MV-4-11 (cell line): ENCODE measurements around the gene PABPC1L.

Experiments used
- DNase-seq: peaks from one replicate; lab custom pipeline; 2025; lab: John Stamatoyannopoulos, UW

Gene PABPC1L

DNA sequence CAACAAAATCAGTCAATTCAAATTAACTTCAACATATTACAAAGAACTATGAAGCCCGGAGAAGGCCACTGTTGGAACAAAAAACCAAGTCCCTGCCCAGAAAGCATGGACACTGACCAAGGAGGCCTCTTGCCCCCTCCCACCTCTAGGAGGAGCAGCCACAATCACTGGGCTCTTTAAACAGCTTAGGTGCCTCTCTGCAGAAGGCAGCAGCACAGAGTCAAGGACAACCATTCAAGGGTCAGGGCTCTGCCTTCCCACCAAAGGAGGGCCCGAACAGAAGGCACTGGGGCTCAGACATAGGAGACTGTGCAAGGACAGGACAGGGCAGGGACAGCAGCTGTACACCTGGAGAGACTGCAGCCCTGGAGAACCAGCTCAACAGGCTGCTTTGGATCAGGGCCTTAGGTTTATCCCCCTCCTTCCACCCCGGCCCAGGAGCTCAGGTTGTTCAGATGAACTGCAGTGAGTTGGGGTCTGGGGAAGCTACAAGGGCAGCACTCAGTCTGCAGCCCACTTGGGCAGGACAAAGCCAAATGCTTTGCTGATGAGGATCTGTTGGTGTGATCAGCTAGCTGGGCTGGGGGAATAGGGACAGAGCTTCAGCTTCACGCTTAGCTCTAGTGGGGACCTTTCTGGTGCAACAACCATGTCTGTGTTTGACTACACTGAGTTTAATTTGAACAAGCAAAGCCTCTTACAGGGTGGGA, 32.6 kb downstream of the PABPC1L start:
- DNase-seq = no peak

DNA sequence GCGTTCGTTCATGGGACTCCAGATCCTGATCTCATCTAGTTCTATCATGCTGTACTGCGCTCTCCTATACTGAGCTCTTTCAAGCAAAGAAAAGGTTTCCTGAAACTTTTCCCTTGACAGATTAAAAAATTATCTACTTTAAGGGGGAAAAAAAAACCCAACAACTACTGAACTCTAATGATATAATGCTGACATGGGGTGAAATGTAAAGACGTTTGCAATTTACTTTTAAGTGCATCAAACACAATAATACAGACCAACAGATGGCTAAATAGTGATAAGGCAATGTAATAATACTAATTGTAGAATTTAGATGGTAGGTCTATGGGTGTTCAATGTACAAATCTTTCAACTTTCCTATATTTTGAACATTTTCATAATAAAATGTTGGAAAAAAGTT, 34.0 kb downstream of the PABPC1L start:
- no peak for DNase-seq

DNA sequence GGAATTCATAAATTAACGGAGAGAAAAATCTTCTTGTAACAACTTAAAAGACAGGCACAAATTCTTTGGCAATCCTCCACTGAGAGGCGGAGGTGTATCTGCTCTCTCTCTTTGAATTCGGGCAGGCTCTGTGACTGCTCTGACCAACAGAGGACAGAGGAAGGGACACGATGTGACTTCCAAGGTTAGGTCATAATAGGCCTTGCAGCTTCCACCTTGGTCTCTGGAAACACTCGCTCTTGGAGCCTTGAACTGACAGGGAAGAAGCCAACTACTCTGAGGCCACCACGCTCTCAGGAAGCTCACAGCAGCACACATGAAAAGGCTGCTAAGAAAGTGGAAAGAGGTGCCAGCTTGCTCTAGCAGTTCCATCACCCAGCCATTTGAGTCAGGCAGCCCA, 35.4 kb downstream of the PABPC1L start:
- DNase-seq = no peak

DNA sequence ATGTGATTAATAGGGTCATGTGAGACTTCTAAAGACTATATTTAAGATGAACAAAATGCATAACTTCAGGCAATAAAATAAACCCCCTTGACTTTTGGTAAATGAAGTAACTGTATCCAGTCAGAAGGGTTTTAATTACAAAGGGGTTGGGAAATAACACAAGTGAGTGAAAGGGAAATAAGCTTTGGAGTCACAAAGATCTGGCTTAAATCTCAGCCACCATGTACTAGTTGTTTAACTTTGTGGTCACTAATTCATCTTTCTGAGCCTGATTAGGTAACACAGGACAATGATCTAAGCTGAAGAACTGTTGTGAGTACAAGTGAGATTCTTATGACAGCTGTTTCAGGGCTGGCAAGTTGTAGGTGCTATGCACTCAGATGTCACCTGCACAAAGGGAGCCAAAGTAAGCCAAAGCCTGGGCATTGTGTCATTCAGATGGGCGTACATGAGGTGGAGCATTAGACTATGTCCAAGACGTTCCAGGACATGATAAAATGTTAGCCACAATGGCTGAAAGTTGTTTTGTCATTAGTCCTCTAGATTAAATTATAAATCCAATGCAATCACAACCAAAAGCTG, 36.5 kb downstream of the PABPC1L start:
- DNase-seq = peak; percentile 22

DNA sequence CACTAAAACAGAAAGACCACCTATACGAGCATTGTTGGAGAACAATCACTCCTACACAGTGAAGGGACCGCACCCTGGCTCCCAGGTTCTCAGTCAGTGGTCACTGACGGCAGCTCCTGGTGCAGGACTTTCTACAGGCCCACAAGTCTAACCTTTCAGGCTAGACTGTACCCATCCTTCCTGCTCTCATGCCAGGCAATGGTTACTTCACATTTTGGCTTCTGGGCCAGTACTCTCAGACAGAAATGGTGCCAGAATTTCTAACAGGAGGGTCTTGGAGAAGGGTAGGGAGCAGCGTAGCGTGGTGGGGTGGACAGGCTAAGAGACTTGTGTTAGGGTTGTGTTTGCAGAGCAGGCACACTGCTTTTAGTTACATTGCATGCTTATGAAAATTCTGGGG, 38.2 kb downstream of the PABPC1L start:
- DNase-seq = no peak

DNA sequence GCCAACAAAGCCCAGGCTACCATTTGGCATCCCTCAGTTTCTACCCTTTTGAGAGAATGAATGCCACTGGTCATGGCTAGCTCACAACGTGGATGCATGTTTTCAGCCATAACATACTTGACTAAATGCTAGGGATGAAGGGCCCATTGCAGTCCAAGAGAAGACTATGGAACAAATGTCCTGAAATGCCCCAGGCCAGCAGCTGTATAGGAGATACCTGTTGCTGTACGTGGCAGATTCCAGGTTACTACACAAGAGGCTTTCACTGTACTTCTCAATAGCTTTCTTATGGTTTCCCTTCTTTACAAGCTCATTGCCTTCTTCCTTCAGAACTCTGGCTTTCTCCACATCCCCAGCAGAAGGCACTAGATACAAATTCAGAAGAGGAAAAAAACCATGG, 38.7 kb downstream of the PABPC1L start:
- no peak for DNase-seq

DNA sequence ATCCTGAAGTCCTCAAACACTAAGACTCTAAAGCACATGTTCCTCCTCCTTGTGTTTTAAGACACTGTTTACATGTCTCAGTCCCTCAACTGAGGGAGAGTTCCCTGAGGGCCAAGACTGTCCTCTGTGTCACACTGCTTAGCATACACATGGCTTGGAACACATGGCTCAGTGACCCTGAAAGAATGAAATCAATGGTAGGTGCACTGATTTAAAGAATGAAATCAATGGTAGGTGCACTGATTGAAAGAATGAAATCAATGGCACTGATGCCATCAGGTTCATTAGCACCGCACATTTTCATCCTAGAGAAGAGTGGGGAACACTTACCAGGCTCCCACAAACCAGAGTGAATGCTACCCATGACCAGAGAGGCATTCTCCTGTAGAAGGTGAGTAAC, 40.5 kb downstream of the PABPC1L start:
- no peak for DNase-seq

DNA sequence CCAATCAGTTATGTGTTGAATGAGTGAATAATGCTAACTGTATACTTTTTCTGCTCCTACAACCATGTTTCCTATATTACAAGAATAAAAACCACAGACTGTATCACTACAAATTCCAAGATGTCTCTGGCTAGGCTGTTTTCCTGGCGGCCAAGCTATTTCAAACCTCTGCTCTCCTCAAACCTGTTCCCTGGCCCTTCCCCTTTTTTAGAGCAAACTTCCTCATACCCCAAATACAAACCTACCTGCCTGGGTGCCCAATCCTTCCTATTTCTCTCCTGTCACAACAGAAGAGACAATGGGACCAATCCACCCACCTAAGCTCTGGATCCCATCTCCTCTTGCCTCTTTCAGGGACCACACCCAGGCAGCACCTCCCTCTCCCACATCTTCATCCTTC, 42.9 kb downstream of the PABPC1L start:
- no peak for DNase-seq

DNA sequence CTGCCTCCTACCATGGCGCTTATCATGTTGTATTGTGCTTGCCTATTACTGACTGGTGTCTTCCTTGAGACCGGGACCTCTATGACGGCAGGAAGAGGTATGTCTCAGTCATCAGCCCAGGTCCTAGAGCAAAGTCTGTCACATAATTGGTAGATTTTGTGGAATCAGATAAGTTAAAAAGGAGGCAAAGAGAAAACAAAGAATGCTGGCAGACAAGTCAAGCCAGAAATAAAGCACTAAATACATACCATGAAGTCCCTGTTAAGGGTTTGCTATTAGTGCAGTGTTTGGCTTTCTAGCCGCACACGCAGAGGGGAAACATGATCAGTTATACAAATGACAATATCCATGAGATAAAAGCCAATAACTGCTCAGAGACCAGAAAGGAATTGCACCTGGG, 44.4 kb downstream of the PABPC1L start:
- DNase-seq = no peak

DNA sequence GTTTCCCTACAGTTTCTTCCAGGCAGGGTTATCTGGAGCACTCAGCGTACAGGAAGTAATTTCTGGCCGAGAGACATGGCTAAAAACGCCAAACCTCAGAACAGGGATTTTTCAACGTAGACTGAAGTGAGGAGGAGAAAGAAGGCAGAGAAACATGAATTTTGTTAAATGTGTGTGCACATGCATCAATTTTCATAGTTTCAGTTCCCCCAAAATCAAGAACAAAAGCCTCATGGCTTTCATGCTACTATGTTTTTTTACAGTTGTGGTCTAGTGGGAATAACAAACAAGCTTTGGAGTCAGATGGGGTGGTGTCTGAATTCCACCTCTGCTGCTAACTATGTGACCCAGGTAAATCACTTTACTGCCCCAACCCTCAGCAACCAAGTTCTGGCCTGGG, 45.4 kb downstream of the PABPC1L start:
- DNase-seq = peak; percentile 74

DNA sequence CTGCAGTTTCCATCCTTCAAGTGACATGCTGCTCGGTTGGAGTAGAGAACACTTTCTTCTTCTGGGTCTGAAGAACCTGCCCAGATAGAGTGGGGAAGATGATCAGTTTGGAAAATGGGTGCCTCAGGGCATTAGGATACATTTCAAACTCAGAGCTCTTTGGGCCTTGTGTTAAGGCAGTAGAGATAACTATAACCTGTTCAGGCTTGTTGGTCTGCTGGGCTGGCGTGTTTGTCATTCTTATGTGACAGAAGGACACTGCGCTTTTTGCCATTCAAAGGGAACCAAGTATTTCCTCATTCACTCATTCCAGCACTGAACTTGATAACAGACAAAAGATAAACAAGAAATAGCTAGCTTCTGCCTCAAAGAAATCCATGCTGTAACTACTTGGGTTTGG, 46.5 kb downstream of the PABPC1L start:
- DNase-seq = no peak

DNA sequence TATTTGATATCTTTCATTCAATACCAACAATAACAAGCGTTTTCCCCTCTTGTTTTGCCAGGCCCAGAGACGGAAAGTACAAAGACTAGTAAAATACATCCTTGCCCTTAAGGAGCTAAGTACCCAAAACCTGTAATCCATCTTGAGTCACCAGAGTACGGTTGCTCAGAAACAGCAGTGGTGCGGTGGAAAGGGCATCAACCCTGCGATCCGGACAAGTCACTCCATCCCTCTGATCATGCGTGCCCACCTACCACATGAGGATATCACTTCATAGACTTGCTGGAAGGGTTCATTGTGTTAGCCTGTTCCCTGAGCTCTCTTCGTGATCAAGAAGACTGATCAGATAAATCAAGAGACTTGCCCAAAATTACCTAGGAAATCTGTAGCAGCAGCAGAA, 48.4 kb downstream of the PABPC1L start:
- no peak for DNase-seq

DNA sequence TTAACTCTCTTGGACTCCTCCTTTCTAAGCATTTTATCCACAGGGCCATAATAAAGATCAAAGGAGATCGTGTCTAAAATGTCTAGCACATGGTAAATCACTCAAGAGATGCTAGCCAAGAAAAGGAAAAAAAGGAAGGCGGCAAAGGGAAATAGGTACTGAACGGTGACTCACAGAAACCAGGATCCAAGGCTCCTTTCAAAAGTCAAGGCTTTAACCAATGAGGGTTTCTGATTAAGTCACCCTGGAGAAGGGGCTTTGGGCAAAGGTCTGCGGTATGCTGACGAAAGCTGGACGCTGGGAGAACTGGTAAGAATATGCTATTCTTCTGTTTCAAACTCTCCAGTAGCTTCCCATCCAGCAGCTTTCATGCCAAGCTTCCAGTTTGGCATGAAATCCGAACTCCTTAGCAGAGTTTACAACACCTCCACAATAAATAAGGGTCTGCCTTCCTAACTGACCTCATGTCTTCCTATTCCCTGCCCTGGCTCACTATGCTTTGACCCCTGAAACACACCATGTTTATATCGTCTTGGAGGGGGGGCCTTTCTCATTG, 49.3 kb downstream of the PABPC1L start:
- DNase-seq = peak; percentile 80

DNA sequence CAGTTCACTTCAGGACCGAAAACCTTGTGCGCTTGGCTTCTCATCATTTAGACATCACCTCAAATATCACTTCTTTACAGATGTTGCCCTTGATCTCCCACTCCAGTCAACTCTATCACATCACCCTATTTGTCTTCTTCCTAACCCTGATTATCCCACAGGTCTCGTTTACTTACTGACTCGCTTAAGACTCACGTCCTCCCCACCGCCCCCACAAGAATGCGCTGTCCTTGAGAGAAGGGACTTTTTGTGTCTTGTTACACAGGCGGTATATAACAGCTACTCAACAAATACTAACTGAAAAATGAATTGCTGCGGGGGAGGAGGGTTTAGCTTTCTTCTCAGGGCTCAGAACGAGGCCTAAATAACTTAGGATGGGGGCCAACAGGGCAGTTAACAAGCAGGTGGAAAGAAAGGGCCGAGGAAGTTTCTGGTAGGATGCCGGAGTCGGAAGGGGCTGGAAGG, 49.8 kb downstream of the PABPC1L start:
- peak; percentile 8 for DNase-seq

DNA sequence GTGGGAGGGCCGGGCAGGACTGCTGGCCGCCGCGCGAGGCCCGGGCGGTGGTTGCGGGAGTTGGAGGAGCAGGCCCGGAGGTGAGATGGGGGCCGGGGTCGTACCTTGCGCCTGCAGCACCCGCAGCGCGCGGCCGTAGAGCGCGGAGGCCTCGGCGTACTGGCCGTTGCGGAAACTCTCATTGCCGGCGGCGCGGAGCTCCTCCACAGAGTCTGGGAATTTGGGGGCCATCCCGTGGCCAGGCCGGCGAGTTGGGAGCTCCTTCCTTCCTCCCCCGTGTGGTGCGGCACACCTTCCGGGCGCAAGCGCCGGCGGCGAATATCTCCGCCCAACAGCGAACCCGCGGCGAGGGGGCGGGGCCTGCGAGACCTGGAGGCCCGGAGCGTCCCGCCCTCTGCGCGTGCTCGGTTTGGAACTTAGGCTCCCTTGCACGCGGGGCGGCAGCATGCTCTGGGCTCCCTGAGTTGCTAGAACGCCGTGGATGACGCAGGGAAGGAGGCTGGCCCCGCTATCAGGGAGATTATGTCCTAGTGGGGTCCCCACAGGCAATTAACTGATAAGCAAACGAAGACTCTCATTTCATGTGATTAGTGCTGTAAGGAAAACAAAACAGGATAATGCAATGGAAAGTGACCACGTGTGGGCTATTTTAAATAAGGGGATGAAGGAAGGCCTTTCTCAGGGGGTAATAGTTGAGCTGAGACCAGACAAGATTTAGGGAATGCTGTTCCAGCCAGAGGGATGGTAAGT, 50.4 kb downstream of the PABPC1L start, which contains the start of gene TOMM34:
Gene TOMM34 (minus strand): TSS at position 295 of the 750 bp plus-strand sequence. CDS start 64 bp downstream, at position 231.
- peak; percentile 92 for DNase-seq

DNA sequence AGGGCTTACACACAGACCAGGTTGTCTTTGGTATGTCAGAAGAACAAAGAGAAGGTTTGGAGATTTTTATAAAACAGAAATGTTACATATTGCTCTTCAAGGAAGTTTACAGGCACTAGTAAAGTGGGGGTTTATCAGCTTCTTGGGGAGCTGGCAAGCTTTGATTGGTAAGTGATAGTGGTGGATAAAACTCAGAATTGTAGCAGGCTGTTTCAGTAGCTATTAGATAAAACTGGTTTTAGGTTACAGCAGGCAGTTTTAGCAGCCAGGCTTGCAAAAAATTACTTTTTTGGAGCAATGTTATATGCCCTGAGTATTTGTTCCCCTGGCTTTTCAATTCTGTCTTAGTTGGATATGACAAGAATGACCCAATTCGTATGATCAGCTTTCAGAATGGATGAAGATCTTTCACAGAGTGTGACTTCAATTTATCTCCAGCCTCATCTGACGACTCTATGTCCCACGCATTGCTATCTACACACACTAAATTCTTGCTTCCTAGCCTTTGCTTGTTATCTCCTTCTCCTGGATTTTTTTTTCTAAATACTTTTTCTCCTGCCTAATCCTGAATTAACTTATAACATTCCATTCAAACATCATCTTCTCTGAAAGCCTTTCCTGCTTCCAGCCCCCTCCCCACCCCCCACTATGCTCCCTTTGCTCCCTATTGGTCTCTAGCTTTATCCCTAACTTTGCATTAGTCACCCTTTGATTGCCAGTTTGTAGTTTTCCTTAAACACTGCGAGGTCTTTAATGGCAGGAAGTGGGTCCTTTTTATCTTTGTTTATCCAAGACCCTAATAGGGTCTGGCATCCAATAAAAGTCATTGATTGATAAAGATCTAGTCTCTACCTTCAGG, 51.4 kb downstream of the PABPC1L start:
- no peak for DNase-seq

DNA sequence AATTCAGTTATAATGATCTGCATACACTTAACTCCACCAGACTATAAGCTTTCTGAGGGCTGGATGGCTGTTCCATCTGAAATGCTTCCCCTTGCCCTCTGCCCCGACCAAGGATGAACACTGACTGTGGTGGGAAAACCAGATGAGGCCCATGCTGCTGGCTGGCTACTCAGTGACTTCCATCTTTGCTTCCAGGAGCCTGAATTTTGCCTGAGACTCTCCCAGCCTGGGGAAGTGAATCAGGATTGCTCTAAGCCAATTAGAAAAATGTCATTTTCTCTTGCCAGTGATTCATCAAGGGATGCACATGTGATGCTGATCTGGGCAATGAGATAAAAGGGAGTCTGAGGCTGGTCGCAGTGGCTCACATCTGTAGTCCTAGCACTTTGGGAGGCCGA, 52.0 kb downstream of the PABPC1L start:
- DNase-seq = no peak

DNA sequence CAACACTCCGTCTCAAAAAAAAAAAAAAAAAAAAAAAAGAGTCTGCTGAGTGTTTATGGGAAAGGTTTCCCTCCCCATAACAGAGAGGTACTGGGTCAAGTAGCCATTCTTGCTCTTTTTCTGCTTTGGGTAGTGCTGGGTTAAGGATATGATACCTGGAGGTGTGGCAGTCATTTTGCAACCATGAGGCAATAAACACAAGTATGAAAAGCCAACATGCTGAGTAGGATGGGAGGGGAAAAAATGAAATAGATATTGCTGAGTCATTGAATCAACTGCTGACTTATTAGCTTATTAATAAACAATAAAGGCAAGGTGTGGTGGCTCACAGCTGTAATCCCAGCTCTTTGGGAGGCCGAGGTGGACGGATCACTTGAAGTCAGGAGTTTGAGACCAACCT, 52.6 kb downstream of the PABPC1L start:
- no peak for DNase-seq

DNA sequence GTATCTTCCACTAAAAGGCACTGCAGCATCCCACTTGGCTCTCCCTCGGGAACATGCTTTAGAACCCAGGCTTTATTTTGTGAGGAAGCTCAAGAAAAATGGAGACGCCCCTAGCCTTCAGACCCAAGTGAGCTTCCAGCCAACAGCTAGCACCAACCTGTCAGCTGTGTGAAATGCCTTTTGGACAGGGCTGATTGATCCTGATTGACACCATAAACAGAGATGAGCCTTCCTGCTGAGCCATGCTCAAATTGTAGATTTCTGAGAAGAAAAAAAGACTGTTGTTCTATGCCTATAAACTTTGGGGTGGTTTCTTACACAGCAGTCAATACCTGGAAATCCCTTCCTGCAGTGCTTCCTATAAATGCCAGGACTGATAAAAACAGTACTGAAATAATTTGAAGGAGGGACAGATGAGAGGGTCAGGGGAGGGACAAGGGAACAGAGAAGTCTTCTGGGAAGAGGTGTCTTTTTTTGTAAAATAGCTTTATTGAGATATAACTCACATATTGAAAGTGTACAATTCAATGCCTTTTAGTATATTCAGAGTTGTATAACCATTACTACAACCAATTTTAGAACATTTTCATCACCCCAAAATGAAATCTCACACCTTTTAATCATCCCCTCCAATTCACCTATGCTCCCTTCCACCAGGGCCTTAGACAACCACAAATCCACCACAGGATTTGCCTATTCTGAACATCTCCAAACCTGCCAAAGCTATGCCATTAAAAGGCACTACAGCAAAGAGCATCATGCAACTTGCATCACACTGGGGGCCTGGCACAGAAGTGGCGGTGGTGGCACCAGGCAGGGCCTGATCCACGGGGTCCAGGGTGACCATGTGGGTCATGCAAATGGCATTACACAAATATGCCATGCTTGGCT, 53.7 kb downstream of the PABPC1L start:
- DNase-seq = no peak

DNA sequence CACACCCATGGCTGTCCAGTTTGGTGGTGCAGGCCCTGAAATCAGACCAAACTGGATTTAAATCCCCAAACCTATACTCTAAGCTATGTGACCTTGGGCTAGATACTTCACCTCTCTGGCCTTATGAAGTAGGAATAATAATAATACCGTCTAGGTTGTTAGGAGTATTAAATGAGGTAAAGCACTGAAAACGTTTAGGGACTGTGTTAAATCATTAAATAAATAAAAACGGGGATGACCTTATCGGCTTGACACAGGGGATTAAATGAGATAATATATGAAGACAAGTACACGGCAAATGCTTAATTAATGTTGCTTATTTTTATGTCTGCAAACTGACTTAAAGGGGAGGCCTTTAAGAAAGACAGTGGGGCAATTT, 55.8 kb downstream of the PABPC1L start:
- no peak for DNase-seq
